ENCODE measurements around the gene FUBP3.

DNA sequence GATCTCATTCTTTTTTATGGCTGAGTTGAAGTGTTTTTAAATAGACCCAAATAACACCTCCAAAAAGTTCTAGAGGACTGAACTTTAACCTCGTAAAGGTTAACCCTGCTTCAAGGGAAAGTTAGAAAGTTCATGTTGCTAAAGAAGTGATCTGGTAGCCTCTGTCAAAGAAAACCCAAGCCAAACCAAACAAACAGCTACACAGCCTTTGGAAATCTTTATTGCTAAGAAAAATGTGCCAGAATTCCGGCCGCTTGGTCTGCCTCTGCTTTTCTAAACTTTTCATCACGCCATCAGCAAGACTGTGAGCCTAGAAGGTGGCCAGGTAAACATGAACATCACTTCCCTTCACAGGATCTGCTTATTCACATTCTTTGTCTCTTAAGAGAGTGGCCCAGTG is 17.9 kb downstream of the FUBP3 start:
- no peak for TF ChIP-seq POLR2A (IDR thresholded peaks at IDR 0.05)
- TF ChIP-seq, protein P1, sequence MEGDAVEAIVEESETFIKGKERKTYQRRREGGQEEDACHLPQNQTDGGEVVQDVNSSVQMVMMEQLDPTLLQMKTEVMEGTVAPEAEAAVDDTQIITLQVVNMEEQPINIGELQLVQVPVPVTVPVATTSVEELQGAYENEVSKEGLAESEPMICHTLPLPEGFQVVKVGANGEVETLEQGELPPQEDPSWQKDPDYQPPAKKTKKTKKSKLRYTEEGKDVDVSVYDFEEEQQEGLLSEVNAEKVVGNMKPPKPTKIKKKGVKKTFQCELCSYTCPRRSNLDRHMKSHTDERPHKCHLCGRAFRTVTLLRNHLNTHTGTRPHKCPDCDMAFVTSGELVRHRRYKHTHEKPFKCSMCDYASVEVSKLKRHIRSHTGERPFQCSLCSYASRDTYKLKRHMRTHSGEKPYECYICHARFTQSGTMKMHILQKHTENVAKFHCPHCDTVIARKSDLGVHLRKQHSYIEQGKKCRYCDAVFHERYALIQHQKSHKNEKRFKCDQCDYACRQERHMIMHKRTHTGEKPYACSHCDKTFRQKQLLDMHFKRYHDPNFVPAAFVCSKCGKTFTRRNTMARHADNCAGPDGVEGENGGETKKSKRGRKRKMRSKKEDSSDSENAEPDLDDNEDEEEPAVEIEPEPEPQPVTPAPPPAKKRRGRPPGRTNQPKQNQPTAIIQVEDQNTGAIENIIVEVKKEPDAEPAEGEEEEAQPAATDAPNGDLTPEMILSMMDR (IDR thresholded peaks at IDR 0.05): no peak
